GM12873 (cell line): ENCODE data around the gene PM20D1.

Experiments
- TF ChIP-seq, protein P1 (sequence below): IDR thresholded peaks from 2 replicates; pipeline ENCODE4 v1.5.1; 2012; ENCODE audit warnings: low read depth, mild to moderate bottlenecking, moderate library complexity, low read length, control low read depth; ENCODE audit not compliant: insufficient read depth; ENCODE audit errors: missing control alignments

Gene PM20D1

DNA sequence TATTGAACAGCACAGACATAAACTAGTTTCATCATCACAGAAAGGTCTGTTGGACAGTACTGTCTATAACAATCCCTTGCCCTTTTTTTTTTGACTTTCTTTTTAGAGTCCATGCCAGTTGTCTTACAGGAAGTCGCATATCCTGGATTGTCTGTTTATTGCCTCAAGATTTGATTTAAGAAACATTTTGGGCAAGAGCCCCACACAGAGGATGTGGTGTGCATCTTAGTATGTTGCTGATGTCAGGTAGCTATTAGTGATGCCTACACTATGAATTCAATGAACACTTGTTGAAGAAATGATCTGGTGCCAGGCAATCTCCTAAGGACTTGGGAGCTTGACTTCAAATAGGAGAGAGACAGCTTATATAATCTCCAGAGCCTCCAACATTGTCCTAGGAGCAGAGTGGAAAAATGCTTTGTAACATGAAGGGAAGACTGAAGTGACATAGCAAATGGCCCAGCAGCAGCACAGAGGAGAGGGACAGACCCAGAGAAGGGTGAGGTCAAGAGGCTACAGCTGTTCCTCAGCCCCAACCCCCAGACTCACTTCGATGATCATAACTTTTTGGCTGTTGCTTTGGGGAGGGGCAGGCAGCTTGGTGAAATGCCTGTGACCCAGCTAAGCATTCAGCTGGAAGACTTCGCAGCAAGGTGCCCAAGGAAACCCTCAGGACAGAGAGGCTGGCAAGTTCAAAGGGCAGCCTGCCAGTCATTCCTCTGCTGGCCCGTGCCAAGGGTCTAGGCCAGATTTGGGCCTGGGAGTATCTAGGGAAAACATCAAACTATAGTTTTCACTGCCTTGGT is 67.1 kb downstream of the PM20D1 start:
- TF ChIP-seq, protein P1, sequence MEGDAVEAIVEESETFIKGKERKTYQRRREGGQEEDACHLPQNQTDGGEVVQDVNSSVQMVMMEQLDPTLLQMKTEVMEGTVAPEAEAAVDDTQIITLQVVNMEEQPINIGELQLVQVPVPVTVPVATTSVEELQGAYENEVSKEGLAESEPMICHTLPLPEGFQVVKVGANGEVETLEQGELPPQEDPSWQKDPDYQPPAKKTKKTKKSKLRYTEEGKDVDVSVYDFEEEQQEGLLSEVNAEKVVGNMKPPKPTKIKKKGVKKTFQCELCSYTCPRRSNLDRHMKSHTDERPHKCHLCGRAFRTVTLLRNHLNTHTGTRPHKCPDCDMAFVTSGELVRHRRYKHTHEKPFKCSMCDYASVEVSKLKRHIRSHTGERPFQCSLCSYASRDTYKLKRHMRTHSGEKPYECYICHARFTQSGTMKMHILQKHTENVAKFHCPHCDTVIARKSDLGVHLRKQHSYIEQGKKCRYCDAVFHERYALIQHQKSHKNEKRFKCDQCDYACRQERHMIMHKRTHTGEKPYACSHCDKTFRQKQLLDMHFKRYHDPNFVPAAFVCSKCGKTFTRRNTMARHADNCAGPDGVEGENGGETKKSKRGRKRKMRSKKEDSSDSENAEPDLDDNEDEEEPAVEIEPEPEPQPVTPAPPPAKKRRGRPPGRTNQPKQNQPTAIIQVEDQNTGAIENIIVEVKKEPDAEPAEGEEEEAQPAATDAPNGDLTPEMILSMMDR, result no peak

- TF ChIP-seq, protein P1, result no peak
Observed at GRCh38 chr1:205780335-205780734, 69.6 kb downstream of the PM20D1 start.
